ENCODE data around the gene UCP3. TPM values are rescaled to one million over a fixed set of nuclear protein-coding genes. Genes with fewer than 3 reads are reported as not detected.

The UCP3 gene
- total and polyA plus RNA-seq, 2 of the 8 experiments (the other 6 are each of a cell fraction or from before 2014, with no cell fraction given), result 0.85 to 1.3 TPM

DNA sequence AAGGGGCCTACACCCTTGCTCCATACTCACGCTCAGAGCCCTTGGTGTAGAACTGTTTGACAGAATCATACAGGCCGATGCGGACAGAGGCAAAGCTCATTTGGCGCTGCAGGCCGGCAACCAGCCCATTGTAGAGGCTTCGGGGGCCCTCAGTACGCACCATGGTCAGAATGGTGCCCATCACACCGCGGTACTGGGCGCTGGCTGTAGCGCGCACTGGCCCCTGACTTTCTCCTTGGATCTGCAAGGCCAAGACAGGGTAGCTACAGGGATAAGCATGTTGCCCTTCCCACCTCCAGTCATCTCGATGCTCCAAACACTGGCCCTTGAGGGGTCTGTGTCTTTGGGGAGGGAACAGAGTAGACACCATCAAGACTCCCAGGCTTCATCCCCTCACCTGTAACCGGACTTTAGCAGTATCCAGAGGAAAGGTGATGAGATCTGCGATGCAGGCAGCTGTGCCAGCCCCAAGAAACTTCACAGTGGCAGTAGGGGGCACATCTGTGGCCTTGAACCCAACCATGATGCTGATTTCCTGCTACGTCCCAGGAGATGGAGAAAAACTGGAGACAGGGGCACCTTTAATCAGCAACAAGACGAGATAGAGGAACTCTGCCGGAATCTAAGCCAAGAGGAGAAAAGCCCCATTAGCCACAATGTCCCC is 30.9 kb downstream of the UCP3 start:
- Histone ChIP-seq H3K27me3 (replicated peaks in 1 of 4; ENCODE audit: control insufficient read depth in 3 of 4, extremely low read depth in 1 of 4, insufficient read depth in 3 of 4, low read length in 3 of 4) (peaks cover 0 to 2% (median 0%) of the 10 kb centered on the region in 4 experiments; a peak in 2 of 7 replicates), H2AFZ (ENCODE audit: low read length) (no peak overlapping the region), H2BK5ac (ENCODE audit: low read depth, low read length) (no peak overlapping the region), H3K4me1 (replicated peaks in 1 of 4; ENCODE audit: control insufficient read depth in 3 of 4, insufficient read depth in 4 of 4, low read length in 3 of 4) (peaks cover 7 to 14% (median 10%) of the 10 kb centered on the region in 4 experiments), H3K14ac (ENCODE audit: insufficient read length) (no peak overlapping the region), H2BK15ac (ENCODE audit: low read length) (no peak overlapping the region), H3K79me2 (ENCODE audit: control insufficient read depth in 1 of 2, insufficient read depth in 2 of 2, low read length in 2 of 2) (peaks cover 0 to 6% of the 10 kb centered on the region in 2 experiments; a peak in 1 of 4 replicates), H3K4me3 (ENCODE audit: extremely low read depth in 1 of 4, insufficient read depth in 2 of 4, low read depth in 3 of 4, low read length in 4 of 4) (no peak overlapping the region), H4K91ac (replicated peaks; ENCODE audit: insufficient read length, low read length) (no peak overlapping the region), H4K20me1 (replicated peaks in 1 of 2; ENCODE audit: control insufficient read depth in 1 of 2, insufficient read depth in 2 of 2, low read length in 2 of 2) (peaks cover 0 to 8% of the 10 kb centered on the region in 2 experiments), H3K18ac (ENCODE audit: extremely low read depth, low read length) (no peak overlapping the region), H2BK120ac (replicated peaks; ENCODE audit: low read depth, low read length) (no peak overlapping the region), H3K9ac (replicated peaks in 1 of 4; ENCODE audit: extremely low read depth in 1 of 4, low read depth in 3 of 4, low read length in 3 of 4) (no peak overlapping the region), H3K79me1 (ENCODE audit: low read depth, low read length) (peaks cover 2% of the 10 kb centered on the region; the same call in 1 of the 2 replicates), H4K8ac (ENCODE audit: extremely low read depth, insufficient read depth, low read length) (no peak overlapping the region), H3K23me2 (ENCODE audit: low read depth, low read length) (peaks cover 9% of the 10 kb centered on the region), H3K9me3 (ENCODE audit: insufficient read depth in 2 of 2, low read depth in 1 of 2, low read length in 1 of 2) (no peaks in the 10 kb centered on the region), H4K5ac (ENCODE audit: insufficient read length, low read depth, low read length) (no peak overlapping the region), H3K23ac (ENCODE audit: insufficient read length) (no peak overlapping the region), H3K56ac (replicated peaks; ENCODE audit: insufficient read length, low read depth, low read length) (no peak overlapping the region), H2AK5ac (ENCODE audit: low read depth, low read length) (no peak overlapping the region), H3K27ac (ENCODE audit: low read depth, low read length) (no peak overlapping the region), H3K4ac (replicated peaks; ENCODE audit: insufficient read length, low read depth, low read length) (no peak overlapping the region), H3K36me3 (ENCODE audit: control insufficient read depth in 2 of 4, insufficient read depth in 4 of 4, low read length in 3 of 4) (peaks cover 20 to 67% (median 37%) of the 10 kb centered on the region in 4 experiments), H2BK12ac (ENCODE audit: low read depth, low read length) (no peak overlapping the region), H2BK20ac (ENCODE audit: low read length) (no peak overlapping the region), H3K4me2 (ENCODE audit: insufficient read depth in 1 of 2, low read depth in 2 of 2, low read length in 2 of 2) (no peak overlapping the region)
- no peak for DNase-seq (ENCODE audit: low read depth in 1 of 2, low spot score in 2 of 2)
- POLR2A ChIA-PET (ENCODE audit: partially characterized antibody), result interaction anchor here (0.6 to 6.8 kb wide), 3 partner anchors 8 to 34 kb away, joined by 3 to 94 read pairs (median 5); no protein-coding TSS in a partner anchor
- FAIRE-seq, result no peak
- WGBS, 2 experiments (ENCODE audit: extremely low coverage in 1 of 2, insufficient coverage in 1 of 2, insufficient read length in 1 of 2, insufficient replicate concordance in 2 of 2, low coverage in 1 of 2, low lambda C conversion rate in 2 of 2, missing lambda C conversion rate in 1 of 2), result 95% methylated on average over 18 of the region's 18 CpGs; no CpG with 5 or more reads in 1 of the 2 experiments
- CTCF ChIA-PET (ENCODE audit: partially characterized antibody), result interaction anchor here (4.9 kb wide), 1 partner anchor 14 kb away, joined by 22 read pairs; no protein-coding TSS in a partner anchor
- TF ChIP-seq TAF7 (optimal IDR thresholded peaks at IDR 0.05; ENCODE audit: borderline replicate concordance, low read depth, low read length) (no peak), POLR2AphosphoS5 (IDR thresholded peaks at IDR 0.05; ENCODE audit: low read depth, low read length) (no peak), HDAC6 (IDR thresholded peaks at IDR 0.05; ENCODE audit: low read depth, low read length) (no peak), RAD21 (IDR thresholded peaks at IDR 0.05 in 1 of 2, conservative IDR thresholded peaks at IDR 0.05 in 1 of 2; ENCODE audit: low read depth in 2 of 2, low read length in 2 of 2) (no peak), SP1 (IDR thresholded peaks at IDR 0.05; ENCODE audit: low read depth, low read length) (no peak), RBBP5 (IDR thresholded peaks at IDR 0.05; ENCODE audit: borderline replicate concordance, low read depth, low read length) (no peak), EGR1 (IDR thresholded peaks at IDR 0.05; ENCODE audit: borderline replicate concordance, low read depth, low read length) (no peak), SP4 (IDR thresholded peaks at IDR 0.05; ENCODE audit: low read length) (no peak), JUND (IDR thresholded peaks at IDR 0.05; ENCODE audit: low read length) (no peak), NANOG (IDR thresholded peaks at IDR 0.05; ENCODE audit: insufficient read depth, low read depth, low read length, poor library complexity, severe bottlenecking) (no peak)
- TF ChIP-seq, protein P1, sequence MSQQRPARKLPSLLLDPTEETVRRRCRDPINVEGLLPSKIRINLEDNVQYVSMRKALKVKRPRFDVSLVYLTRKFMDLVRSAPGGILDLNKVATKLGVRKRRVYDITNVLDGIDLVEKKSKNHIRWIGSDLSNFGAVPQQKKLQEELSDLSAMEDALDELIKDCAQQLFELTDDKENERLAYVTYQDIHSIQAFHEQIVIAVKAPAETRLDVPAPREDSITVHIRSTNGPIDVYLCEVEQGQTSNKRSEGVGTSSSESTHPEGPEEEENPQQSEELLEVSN (IDR thresholded peaks at IDR 0.05), result no peak
- TF ChIP-seq, protein P2, sequence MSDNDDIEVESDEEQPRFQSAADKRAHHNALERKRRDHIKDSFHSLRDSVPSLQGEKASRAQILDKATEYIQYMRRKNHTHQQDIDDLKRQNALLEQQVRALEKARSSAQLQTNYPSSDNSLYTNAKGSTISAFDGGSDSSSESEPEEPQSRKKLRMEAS (IDR thresholded peaks at IDR 0.05), result no peak

Data from H1 (cell line).